Liver (tissue), 9 donors: Measurements from ENCODE around the gene EXOC6B. TPM values are rescaled to one million over a fixed set of nuclear protein-coding genes. Genes with fewer than 3 reads are reported as not detected.

ENCODE experiments used
- DNase-seq: peaks from one replicate; pipeline ENCODE4 v3.0.0-alpha.2; 2017; ENCODE audit warnings: low spot score
- H3K27ac ChIP-seq, 2 donors: one replicate each; pipeline ENCODE4 v1.7.0; 2013; ENCODE audit warnings: inconsistent platforms in 2 of 2, low read length in 2 of 2, control low read depth in 1 of 2, low read depth in 1 of 2, mild to moderate bottlenecking in 1 of 2
- H3K27me3 ChIP-seq, 4 donors: one replicate each; pipeline versions ENCODE4 v1.6.1 to v1.7.0; 2013; ENCODE audit warnings: low read length in 3 of 4, inconsistent platforms in 1 of 4, mild to moderate bottlenecking in 1 of 4, moderate library complexity in 1 of 4; ENCODE audit not compliant: control insufficient read depth in 4 of 4, insufficient read depth in 4 of 4
- H3K36me3 ChIP-seq, 4 donors: one replicate each; pipeline versions ENCODE4 v1.6.1 to v1.7.0; 2013; ENCODE audit warnings: low read length in 3 of 4, mild to moderate bottlenecking in 3 of 4, low read depth in 1 of 4, moderate library complexity in 1 of 4; ENCODE audit not compliant: control insufficient read depth in 4 of 4, insufficient read depth in 3 of 4
- H3K4me1 ChIP-seq, 4 donors: one replicate each; pipeline versions ENCODE4 v1.6.1 to v1.7.0; 2013; ENCODE audit warnings: low read length in 3 of 4, mild to moderate bottlenecking in 3 of 4, moderate library complexity in 1 of 4; ENCODE audit not compliant: control insufficient read depth in 4 of 4, insufficient read depth in 4 of 4
- H3K4me3 ChIP-seq, 3 donors: one replicate each; pipeline versions ENCODE4 v1.6.1 to v1.7.0; 2013; ENCODE audit warnings: low read length in 3 of 3, control low read depth in 1 of 3, low read depth in 1 of 3, mild to moderate bottlenecking in 1 of 3
- H3K9ac ChIP-seq, 2 donors: one replicate each; pipeline ENCODE4 v1.7.0; 2013; ENCODE audit warnings: low read length in 2 of 2, mild to moderate bottlenecking in 2 of 2, moderate library complexity in 2 of 2, control low read depth in 1 of 2, low read depth in 1 of 2
- H3K9me3 ChIP-seq, 4 donors: one replicate each; pipeline versions ENCODE4 v1.6.1 to v1.7.0; 2013; ENCODE audit warnings: low read length in 3 of 4; ENCODE audit not compliant: control insufficient read depth in 4 of 4
- EGR1 ChIP-seq, 2 donors: IDR thresholded peaks; 2 replicates each; pipeline ENCODE4 v1.6.1; 2016 to 2018; ENCODE audit warnings: antibody characterized with exemption in 2 of 2, low read depth in 2 of 2
- FOXA1 ChIP-seq: IDR thresholded peaks from 2 replicates; pipeline ENCODE4 v1.6.1; 2016; ENCODE audit warnings: antibody characterized with exemption
- FOXA2 ChIP-seq: IDR thresholded peaks from 2 replicates; pipeline ENCODE4 v1.6.1; 2016; ENCODE audit warnings: antibody characterized with exemption
- GABPA ChIP-seq, 2 donors: IDR thresholded peaks in 1 of 2; conservative IDR thresholded peaks in 1 of 2; 2 replicates each; pipeline ENCODE4 v1.6.1; 2016; ENCODE audit warnings: antibody characterized with exemption in 2 of 2, mild to moderate bottlenecking in 1 of 2, moderate library complexity in 1 of 2
- HNF4A ChIP-seq, 2 donors: conservative IDR thresholded peaks; 2 replicates each; pipeline ENCODE4 v1.6.1; 2016; ENCODE audit warnings: antibody characterized with exemption in 2 of 2, mild to moderate bottlenecking in 2 of 2
- HNF4G ChIP-seq: IDR thresholded peaks from 2 replicates; pipeline ENCODE4 v1.6.1; 2016; ENCODE audit warnings: antibody characterized with exemption
- JUND ChIP-seq, 2 donors: IDR thresholded peaks; 2 replicates each; pipeline ENCODE4 v1.6.1; 2016; ENCODE audit warnings: antibody characterized with exemption in 2 of 2
- NR2F2 ChIP-seq: IDR thresholded peaks from 2 replicates; pipeline ENCODE4 v1.6.1; 2016; ENCODE audit warnings: antibody characterized with exemption
- RAD21 ChIP-seq, 2 donors: IDR thresholded peaks; 2 replicates each; pipeline ENCODE4 v1.6.1; 2016; ENCODE audit warnings: antibody characterized with exemption in 2 of 2, mild to moderate bottlenecking in 2 of 2
- RXRA ChIP-seq, 2 donors: IDR thresholded peaks; 2 replicates each; pipeline ENCODE4 v1.6.1; 2017 to 2018; ENCODE audit warnings: antibody characterized with exemption in 2 of 2, mild to moderate bottlenecking in 1 of 2
- SP1 ChIP-seq: IDR thresholded peaks from 2 replicates; pipeline ENCODE4 v1.6.1; 2018; ENCODE audit warnings: antibody characterized with exemption, mild to moderate bottlenecking
- TAF1 ChIP-seq: conservative IDR thresholded peaks from 2 replicates; pipeline ENCODE4 v1.6.1; 2016; ENCODE audit warnings: antibody characterized with exemption, mild to moderate bottlenecking
- WGBS: extraction: QIAGEN DNeasy Blood & Tissue Kit; methylation state at CpG from one replicate; pipeline ENCODE4 v1.1.7; 2013; 5-methylcytosine and 5-hydroxymethylcytosine counted together
- polyA plus RNA-seq, 2 donors: library from polyadenylated mRNA; stranded (reverse) in 1 of 2; unstranded in 1 of 2; fragments of 200-250 nt in 1 of 2; fragments of >200 nt in 1 of 2; fragmentation: Nextera tagmentation in 1 of 2; extraction: Ambion mirVana in 1 of 2; gene quantifications; one replicate each; pipeline versions ENCODE4 v1.2.1 to v1.2.3, GENCODE V29; 2013 to 2015
- total RNA-seq, 2 donors: library from RNA; depleted of rRNA; stranded (reverse); fragments of >200 nt; gene quantifications; one replicate each; pipeline ENCODE4 v1.2.3, GENCODE V29; 2014
- TF ChIP-seq, protein P1 (sequence below): fragments of 150-350 bp; IDR thresholded peaks from 2 replicates; pipeline ENCODE4 v1.5.1; 2017; ENCODE audit warnings: improper control_type of control experiment, low read depth, low read length; ENCODE audit not compliant: missing input control
- TF ChIP-seq, protein P2 (sequence below): IDR thresholded peaks from 2 replicates; pipeline ENCODE4 v1.6.1; 2016; ENCODE audit warnings: antibody characterized with exemption, mild to moderate bottlenecking
- TF ChIP-seq, protein P3 (sequence below): IDR thresholded peaks from 2 replicates; pipeline ENCODE4 v1.6.1; 2016; ENCODE audit warnings: antibody characterized with exemption
- TF ChIP-seq, protein P4 (sequence below): IDR thresholded peaks from 2 replicates; pipeline ENCODE4 v1.6.1; 2016; ENCODE audit warnings: antibody characterized with exemption
- donor health status: healthy.
- donor health status: healthy.
- donor health status: healthy.
- donor health status: healthy.
- donor health status: healthy.

The EXOC6B gene
- total and polyA plus RNA-seq, 4 donors: 1.7 to 9.5 (median 5.5) TPM

DNA sequence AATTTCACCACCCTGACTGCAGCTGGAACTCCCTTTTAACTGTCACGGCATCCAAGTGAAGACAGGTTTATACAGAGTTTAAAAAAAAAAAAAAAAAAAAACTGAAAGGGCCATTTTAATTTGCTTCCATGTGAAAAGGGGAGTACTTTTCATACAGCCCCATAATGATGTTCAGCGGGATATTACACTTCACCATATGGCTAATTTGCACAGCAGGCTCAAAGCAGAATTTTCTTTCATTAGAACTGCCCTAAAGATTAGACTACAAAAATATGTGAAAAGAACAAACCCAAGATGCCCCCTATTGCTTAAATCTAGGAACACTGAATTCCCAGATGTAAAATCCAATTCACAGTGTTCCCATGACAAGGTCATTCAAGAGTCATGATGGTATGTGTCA lies 301.8 kb downstream of the EXOC6B start:
- no peak overlapping the region for H3K4me3 ChIP-seq
- DNase-seq: no peak
- 99% methylated on average over 2 of the region's 2 CpGs for WGBS
- no peak for TF ChIP-seq HNF4G
- no peak for TF ChIP-seq SP1
- no peak for TF ChIP-seq NR2F2
- TF ChIP-seq HNF4A (conservative IDR thresholded peaks at IDR 0.05): no peak
- no peaks in the 10 kb centered on the region for H3K4me1 ChIP-seq
- H3K27me3 ChIP-seq: no peaks in the 10 kb centered on the region
- H3K36me3 ChIP-seq: no peaks in the 10 kb centered on the region
- H3K9ac ChIP-seq: no peak overlapping the region
- no peak overlapping the region for H3K27ac ChIP-seq
- H3K9me3 ChIP-seq: no peaks in the 10 kb centered on the region

DNA sequence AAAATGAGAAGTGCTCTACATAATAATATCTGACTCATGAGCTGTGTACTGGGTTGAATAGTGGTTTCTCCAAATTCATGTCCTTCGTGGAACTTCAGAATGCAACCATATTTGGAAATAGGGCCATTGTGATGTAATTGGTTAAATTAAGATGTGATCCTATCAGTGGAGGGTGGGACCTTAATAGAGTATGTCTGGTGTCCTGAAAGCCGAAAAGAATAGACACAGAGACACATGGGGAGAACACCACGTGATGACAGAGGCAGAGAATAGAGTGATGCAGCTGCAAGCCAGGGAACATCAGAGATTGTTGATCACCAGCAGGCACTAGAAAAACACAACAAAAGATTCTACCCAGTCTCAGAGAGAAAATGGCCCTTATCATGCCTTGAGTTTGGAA lies 310.1 kb downstream of the EXOC6B start:
- DNase-seq: no peak
- H3K27ac ChIP-seq: no peak overlapping the region
- H3K9ac ChIP-seq: no peak overlapping the region
- 93% methylated on average over 3 of the region's 3 CpGs for WGBS
- TF ChIP-seq NR2F2 (no peak), GABPA (IDR thresholded peaks at IDR 0.05 in 1 of 2, conservative IDR thresholded peaks at IDR 0.05 in 1 of 2) (no peak), HNF4G (no peak), HNF4A (conservative IDR thresholded peaks at IDR 0.05) (no peak), EGR1 (IDR thresholded peaks at IDR 0.05; ENCODE audit: low read depth in 2 of 2) (no peak), JUND (IDR thresholded peaks at IDR 0.05) (no peak), RXRA (IDR thresholded peaks at IDR 0.05) (no peak), TAF1 (no peak)
- TF ChIP-seq, protein P1, sequence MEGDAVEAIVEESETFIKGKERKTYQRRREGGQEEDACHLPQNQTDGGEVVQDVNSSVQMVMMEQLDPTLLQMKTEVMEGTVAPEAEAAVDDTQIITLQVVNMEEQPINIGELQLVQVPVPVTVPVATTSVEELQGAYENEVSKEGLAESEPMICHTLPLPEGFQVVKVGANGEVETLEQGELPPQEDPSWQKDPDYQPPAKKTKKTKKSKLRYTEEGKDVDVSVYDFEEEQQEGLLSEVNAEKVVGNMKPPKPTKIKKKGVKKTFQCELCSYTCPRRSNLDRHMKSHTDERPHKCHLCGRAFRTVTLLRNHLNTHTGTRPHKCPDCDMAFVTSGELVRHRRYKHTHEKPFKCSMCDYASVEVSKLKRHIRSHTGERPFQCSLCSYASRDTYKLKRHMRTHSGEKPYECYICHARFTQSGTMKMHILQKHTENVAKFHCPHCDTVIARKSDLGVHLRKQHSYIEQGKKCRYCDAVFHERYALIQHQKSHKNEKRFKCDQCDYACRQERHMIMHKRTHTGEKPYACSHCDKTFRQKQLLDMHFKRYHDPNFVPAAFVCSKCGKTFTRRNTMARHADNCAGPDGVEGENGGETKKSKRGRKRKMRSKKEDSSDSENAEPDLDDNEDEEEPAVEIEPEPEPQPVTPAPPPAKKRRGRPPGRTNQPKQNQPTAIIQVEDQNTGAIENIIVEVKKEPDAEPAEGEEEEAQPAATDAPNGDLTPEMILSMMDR: no peak
- H3K4me3 ChIP-seq: no peak overlapping the region
- H3K36me3 ChIP-seq: no peaks in the 10 kb centered on the region
- H3K4me1 ChIP-seq: peaks cover 0 to 14% (median 8%) of the 10 kb centered on the region in 4 donors
- H3K27me3 ChIP-seq: no peaks in the 10 kb centered on the region
- H3K9me3 ChIP-seq: no peaks in the 10 kb centered on the region

DNA sequence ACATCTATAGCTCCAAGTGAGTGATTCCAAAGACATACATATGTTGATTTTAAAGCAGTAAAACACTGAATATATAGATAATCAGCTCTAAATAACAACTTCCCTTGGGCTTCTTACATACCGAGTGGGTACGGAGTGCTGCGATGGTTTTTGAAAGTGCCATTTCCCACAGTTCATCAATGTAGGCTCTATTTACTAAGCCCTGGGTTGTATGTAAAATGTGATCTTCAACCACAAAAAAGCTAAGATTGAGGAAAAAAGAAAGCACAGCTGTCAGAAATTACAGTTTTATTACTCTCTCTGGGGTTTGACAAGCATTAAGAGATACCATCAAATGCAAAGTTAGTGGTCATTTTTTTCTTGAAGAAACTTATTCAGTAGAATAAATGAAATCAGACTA lies 312.8 kb downstream of the EXOC6B start:
- DNase-seq: no peak
- Histone ChIP-seq H3K4me3 (no peak overlapping the region), H3K9ac (no peak overlapping the region), H3K9me3 (no peaks in the 10 kb centered on the region), H3K27ac (no peak overlapping the region), H3K36me3 (no peaks in the 10 kb centered on the region), H3K4me1 (peaks cover 0 to 8% (median 4%) of the 10 kb centered on the region in 4 donors), H3K27me3 (no peaks in the 10 kb centered on the region)
- 98% methylated on average over 3 of the region's 3 CpGs for WGBS
- no peak for TF ChIP-seq NR2F2
- TF ChIP-seq EGR1 (IDR thresholded peaks at IDR 0.05; ENCODE audit: low read depth in 2 of 2): no peak
- no peak for TF ChIP-seq SP1
- TF ChIP-seq TAF1: no peak

DNA sequence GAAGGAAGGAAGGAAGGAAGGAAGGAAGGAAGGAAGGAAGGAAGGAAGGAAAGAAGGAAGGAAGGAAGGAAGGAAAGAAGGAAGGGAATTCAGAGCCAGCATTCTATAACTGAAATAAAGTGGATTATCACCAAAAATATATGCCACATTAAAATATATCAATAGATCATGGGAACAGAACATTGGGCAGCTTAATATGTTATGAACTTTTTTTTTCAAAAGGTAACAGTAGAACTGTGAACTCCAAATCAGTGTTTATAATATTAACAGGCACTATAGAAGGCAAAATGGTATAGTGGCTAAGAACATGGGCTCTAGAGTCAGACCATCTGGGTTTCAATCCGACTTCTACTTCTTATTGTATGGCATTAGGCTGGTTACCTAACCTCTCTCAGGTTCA lies 313.5 kb downstream of the EXOC6B start:
- Histone ChIP-seq H3K27ac (no peak overlapping the region), H3K4me3 (no peak overlapping the region)
- TF ChIP-seq, protein P2, sequence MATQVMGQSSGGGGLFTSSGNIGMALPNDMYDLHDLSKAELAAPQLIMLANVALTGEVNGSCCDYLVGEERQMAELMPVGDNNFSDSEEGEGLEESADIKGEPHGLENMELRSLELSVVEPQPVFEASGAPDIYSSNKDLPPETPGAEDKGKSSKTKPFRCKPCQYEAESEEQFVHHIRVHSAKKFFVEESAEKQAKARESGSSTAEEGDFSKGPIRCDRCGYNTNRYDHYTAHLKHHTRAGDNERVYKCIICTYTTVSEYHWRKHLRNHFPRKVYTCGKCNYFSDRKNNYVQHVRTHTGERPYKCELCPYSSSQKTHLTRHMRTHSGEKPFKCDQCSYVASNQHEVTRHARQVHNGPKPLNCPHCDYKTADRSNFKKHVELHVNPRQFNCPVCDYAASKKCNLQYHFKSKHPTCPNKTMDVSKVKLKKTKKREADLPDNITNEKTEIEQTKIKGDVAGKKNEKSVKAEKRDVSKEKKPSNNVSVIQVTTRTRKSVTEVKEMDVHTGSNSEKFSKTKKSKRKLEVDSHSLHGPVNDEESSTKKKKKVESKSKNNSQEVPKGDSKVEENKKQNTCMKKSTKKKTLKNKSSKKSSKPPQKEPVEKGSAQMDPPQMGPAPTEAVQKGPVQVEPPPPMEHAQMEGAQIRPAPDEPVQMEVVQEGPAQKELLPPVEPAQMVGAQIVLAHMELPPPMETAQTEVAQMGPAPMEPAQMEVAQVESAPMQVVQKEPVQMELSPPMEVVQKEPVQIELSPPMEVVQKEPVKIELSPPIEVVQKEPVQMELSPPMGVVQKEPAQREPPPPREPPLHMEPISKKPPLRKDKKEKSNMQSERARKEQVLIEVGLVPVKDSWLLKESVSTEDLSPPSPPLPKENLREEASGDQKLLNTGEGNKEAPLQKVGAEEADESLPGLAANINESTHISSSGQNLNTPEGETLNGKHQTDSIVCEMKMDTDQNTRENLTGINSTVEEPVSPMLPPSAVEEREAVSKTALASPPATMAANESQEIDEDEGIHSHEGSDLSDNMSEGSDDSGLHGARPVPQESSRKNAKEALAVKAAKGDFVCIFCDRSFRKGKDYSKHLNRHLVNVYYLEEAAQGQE: no peak
- TF ChIP-seq EGR1 (IDR thresholded peaks at IDR 0.05; ENCODE audit: low read depth in 2 of 2) (no peak), JUND (IDR thresholded peaks at IDR 0.05) (no peak), GABPA (IDR thresholded peaks at IDR 0.05 in 1 of 2, conservative IDR thresholded peaks at IDR 0.05 in 1 of 2) (no peak), HNF4A (conservative IDR thresholded peaks at IDR 0.05) (no peak), TAF1 (no peak), HNF4G (no peak), NR2F2 (no peak), FOXA2 (no peak), RAD21 (IDR thresholded peaks at IDR 0.05) (no peak), FOXA1 (no peak)
- TF ChIP-seq, protein P3, sequence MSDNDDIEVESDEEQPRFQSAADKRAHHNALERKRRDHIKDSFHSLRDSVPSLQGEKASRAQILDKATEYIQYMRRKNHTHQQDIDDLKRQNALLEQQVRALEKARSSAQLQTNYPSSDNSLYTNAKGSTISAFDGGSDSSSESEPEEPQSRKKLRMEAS: no peak
- TF ChIP-seq, protein P4, sequence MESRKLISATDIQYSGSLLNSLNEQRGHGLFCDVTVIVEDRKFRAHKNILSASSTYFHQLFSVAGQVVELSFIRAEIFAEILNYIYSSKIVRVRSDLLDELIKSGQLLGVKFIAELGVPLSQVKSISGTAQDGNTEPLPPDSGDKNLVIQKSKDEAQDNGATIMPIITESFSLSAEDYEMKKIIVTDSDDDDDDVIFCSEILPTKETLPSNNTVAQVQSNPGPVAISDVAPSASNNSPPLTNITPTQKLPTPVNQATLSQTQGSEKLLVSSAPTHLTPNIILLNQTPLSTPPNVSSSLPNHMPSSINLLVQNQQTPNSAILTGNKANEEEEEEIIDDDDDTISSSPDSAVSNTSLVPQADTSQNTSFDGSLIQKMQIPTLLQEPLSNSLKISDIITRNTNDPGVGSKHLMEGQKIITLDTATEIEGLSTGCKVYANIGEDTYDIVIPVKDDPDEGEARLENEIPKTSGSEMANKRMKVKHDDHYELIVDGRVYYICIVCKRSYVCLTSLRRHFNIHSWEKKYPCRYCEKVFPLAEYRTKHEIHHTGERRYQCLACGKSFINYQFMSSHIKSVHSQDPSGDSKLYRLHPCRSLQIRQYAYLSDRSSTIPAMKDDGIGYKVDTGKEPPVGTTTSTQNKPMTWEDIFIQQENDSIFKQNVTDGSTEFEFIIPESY: no peak

More for the DNA sequence above, 313.5 kb downstream of the EXOC6B start:
- no peaks in the 10 kb centered on the region for H3K27me3 ChIP-seq
- no peak for DNase-seq
- WGBS: 93% methylated on average over 1 of the region's 1 CpG
- no peak overlapping the region for H3K9ac ChIP-seq
- no peaks in the 10 kb centered on the region for H3K9me3 ChIP-seq
- H3K36me3 ChIP-seq: no peaks in the 10 kb centered on the region
- peaks cover 0 to 2% (median 0%) of the 10 kb centered on the region in 4 donors for H3K4me1 ChIP-seq
